Upper lobe of left lung (tissue), 4 donors: Measurements from ENCODE around the gene CLASP1.

Source experiments
- CTCF ChIP-seq, 6 experiments: fragments of 450-650 bp in 4 of 6; fragments of 200-600 bp in 2 of 6; sonication (generic) in 2 of 6; IDR thresholded peaks; one replicate each; pipeline ENCODE4 v1.5.1; 2016 to 2019; ENCODE audit warnings: antibody characterized with exemption in 6 of 6
- POLR2A ChIP-seq, 4 donors: fragments of 450-650 bp; IDR thresholded peaks; one replicate each; pipeline ENCODE4 v1.5.1; 2016 to 2017; ENCODE audit warnings: antibody characterized with exemption in 4 of 4, mild to moderate bottlenecking in 2 of 4
- POLR2AphosphoS5 ChIP-seq, 2 donors: sonication (generic); formaldehyde crosslinking; IDR thresholded peaks; one replicate each; pipeline ENCODE4 v1.5.1; 2017; ENCODE audit warnings: antibody characterized with exemption in 2 of 2

- no peak for TF ChIP-seq POLR2A (IDR thresholded peaks at IDR 0.05)
- TF ChIP-seq CTCF (IDR thresholded peaks at IDR 0.05), result no peak
- no peak for TF ChIP-seq POLR2AphosphoS5 (IDR thresholded peaks at IDR 0.05)
These were observed 289.3 kb downstream of the CLASP1 start for GRCh38 chr2:121359716-121360565.
